GM12873 (cell line): ENCODE measurements around the gene MAST3.

Experiments
- TF ChIP-seq, protein P1 (sequence below): IDR thresholded peaks from 2 replicates; pipeline ENCODE4 v1.5.1; 2012; ENCODE audit warnings: low read depth, mild to moderate bottlenecking, moderate library complexity, low read length, control low read depth; ENCODE audit not compliant: insufficient read depth; ENCODE audit errors: missing control alignments

The MAST3 gene

DNA sequence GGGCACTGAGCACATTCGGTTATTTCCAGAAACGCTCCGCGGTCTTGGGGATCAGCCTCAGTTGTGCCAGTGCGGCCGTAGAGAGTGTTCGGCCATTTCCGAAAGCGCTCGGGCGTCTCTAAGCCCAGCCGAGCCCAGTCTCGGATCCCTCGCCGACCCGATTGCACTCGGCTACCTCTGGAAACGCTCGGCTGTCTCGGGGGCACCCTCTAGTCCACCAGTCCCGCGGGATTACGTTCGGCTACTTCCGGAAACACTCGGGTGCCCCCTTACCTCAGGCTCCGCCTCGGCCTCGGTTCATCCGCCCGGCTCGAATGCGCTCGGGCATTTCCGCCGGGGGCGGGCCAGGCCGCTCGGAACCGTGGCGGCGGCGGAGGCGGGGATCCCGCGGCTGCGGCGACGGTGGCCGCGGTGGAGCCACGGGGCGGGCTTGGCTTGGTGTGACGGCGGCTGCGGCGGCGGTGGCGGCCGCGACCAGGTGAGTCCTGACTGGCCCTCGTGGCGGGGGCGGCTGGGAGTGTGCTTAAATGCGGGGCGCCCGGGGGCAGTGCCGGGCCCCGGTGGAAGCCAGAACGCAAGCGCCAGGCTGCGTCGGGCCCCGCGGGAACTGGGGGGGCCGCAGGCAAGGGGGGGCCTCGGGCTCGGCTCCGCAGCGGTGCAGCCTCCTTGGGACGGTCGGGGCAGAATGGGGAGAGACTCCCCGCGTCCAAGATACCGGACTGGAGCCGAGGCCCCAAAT lies 55.4 kb downstream of the MAST3 start, which contains the start of gene PIK3R2:
PIK3R2 (plus strand) TSS at position 347 of the 739 bp plus-strand sequence. CDS start 2,717 bp downstream, outside the sequence.
- TF ChIP-seq, protein P1, sequence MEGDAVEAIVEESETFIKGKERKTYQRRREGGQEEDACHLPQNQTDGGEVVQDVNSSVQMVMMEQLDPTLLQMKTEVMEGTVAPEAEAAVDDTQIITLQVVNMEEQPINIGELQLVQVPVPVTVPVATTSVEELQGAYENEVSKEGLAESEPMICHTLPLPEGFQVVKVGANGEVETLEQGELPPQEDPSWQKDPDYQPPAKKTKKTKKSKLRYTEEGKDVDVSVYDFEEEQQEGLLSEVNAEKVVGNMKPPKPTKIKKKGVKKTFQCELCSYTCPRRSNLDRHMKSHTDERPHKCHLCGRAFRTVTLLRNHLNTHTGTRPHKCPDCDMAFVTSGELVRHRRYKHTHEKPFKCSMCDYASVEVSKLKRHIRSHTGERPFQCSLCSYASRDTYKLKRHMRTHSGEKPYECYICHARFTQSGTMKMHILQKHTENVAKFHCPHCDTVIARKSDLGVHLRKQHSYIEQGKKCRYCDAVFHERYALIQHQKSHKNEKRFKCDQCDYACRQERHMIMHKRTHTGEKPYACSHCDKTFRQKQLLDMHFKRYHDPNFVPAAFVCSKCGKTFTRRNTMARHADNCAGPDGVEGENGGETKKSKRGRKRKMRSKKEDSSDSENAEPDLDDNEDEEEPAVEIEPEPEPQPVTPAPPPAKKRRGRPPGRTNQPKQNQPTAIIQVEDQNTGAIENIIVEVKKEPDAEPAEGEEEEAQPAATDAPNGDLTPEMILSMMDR, result no peak

GRCh38 chr19:18153556-18154134 lies 56.1 kb downstream of the MAST3 start:
- TF ChIP-seq, protein P1, result no peak

- TF ChIP-seq, protein P1, result no peak
Observed at GRCh38 chr19:18155095-18156087, 57.8 kb downstream of the MAST3 start.

- TF ChIP-seq, protein P1, result no peak
Observed at GRCh38 chr19:18156268-18156667, 58.7 kb downstream of the MAST3 start.

- TF ChIP-seq, protein P1, result no peak
Observed at GRCh38 chr19:18156841-18157464, 59.4 kb downstream of the MAST3 start.

- TF ChIP-seq, protein P1, result no peak
Observed at GRCh38 chr19:18157465-18158063, 60.0 kb downstream of the MAST3 start.
